ENCODE measurements around the gene RBM5. TPM values are rescaled to one million over a fixed set of nuclear protein-coding genes. Genes with fewer than 3 reads are reported as not detected.

The RBM5 gene
- polyA plus RNA-seq, 3 donors = 9.7 to 332 (median 18.5) TPM

- Histone ChIP-seq H4K20me1 (ENCODE audit: insufficient read depth, low read length) (no peaks in the 10 kb centered on the region), H2AFZ (ENCODE audit: insufficient read depth, low read depth, low read length, poor library complexity, severe bottlenecking) (no peak overlapping the region), H3K4me3 (replicated peaks in 1 of 3; ENCODE audit: low read depth in 2 of 3, low read length in 3 of 3) (no peak overlapping the region), H3K27ac (ENCODE audit: low read depth in 1 of 2, low read length in 2 of 2) (no peak overlapping the region), H3K36me3 (replicated peaks in 1 of 2; ENCODE audit: control insufficient read depth in 1 of 2, insufficient read depth in 2 of 2, low read length in 2 of 2) (no peaks in the 10 kb centered on the region), H3K9me3 (replicated peaks in 1 of 2; ENCODE audit: control insufficient read depth in 1 of 2, insufficient read depth in 1 of 2, low read length in 2 of 2) (no peaks in the 10 kb centered on the region), H3K4me2 (replicated peaks; ENCODE audit: extremely low read depth, low read length, poor library complexity, severe bottlenecking) (no peak overlapping the region), H3K4me1 (ENCODE audit: control insufficient read depth in 1 of 2, insufficient read depth in 2 of 2, low read length in 2 of 2) (peaks cover 7 to 8% of the 10 kb centered on the region in 2 donors), H3K79me2 (ENCODE audit: insufficient read depth, low read length) (no peaks in the 10 kb centered on the region), H3K27me3 (ENCODE audit: control insufficient read depth in 2 of 2, insufficient read depth in 2 of 2, low read length in 2 of 2) (no peaks in the 10 kb centered on the region), H3K9ac (ENCODE audit: insufficient read depth, low read length, poor library complexity, severe bottlenecking) (no peak overlapping the region)
- DNase-seq = no peak
- no peak for TF ChIP-seq CTCF (IDR thresholded peaks at IDR 0.05)
- Mint-ChIP-seq H3K27me3 (ENCODE audit: low read depth in 3 of 3) (peaks cover 2 to 8% (median 7%) of the 10 kb centered on the region in 3 donors), H3K9me3 (no peaks in the 10 kb centered on the region), H3K27ac (peak overlapping the region in 2 of 7 donors; percentile 12 to 26), H3K36me3 (no peaks in the 10 kb centered on the region), H3K4me3 (no peak overlapping the region), H3K4me1 (peaks cover 14% of the 10 kb centered on the region)
- 90% methylated on average over 9 of the region's 16 CpGs for WGBS (ENCODE audit: insufficient coverage)
- intact Hi-C loops (cut with micrococcal nuclease) = no loop called here
These were observed 78.5 kb downstream of the RBM5 start for GRCh38 chr3:50167069-50167840.

- Histone ChIP-seq H3K36me3 (replicated peaks in 1 of 2; ENCODE audit: control insufficient read depth in 1 of 2, insufficient read depth in 2 of 2, low read length in 2 of 2) (no peaks in the 10 kb centered on the region), H3K4me2 (replicated peaks; ENCODE audit: extremely low read depth, low read length, poor library complexity, severe bottlenecking) (no peak overlapping the region), H3K4me3 (replicated peaks in 1 of 3; ENCODE audit: low read depth in 2 of 3, low read length in 3 of 3) (no peak overlapping the region), H3K27ac (ENCODE audit: low read depth in 1 of 2, low read length in 2 of 2) (no peak overlapping the region), H3K79me2 (ENCODE audit: insufficient read depth, low read length) (no peaks in the 10 kb centered on the region), H3K4me1 (ENCODE audit: control insufficient read depth in 1 of 2, insufficient read depth in 2 of 2, low read length in 2 of 2) (peaks cover 7 to 8% of the 10 kb centered on the region in 2 donors), H3K9me3 (replicated peaks in 1 of 2; ENCODE audit: control insufficient read depth in 1 of 2, insufficient read depth in 1 of 2, low read length in 2 of 2) (no peaks in the 10 kb centered on the region), H4K20me1 (ENCODE audit: insufficient read depth, low read length) (no peaks in the 10 kb centered on the region), H3K27me3 (ENCODE audit: control insufficient read depth in 2 of 2, insufficient read depth in 2 of 2, low read length in 2 of 2) (no peaks in the 10 kb centered on the region), H3K9ac (ENCODE audit: insufficient read depth, low read length, poor library complexity, severe bottlenecking) (no peak overlapping the region), H2AFZ (ENCODE audit: insufficient read depth, low read depth, low read length, poor library complexity, severe bottlenecking) (no peak overlapping the region)
- no peak for DNase-seq
- Mint-ChIP-seq H3K27me3 (ENCODE audit: low read depth in 3 of 3) (peaks cover 2 to 7% (median 7%) of the 10 kb centered on the region in 3 donors), H3K4me1 (peaks cover 14% of the 10 kb centered on the region), H3K36me3 (no peaks in the 10 kb centered on the region), H3K9me3 (no peaks in the 10 kb centered on the region), H3K4me3 (no peak overlapping the region), H3K27ac (peak overlapping the region in 1 of 7 donors; percentile 12)
- TF ChIP-seq CTCF (IDR thresholded peaks at IDR 0.05) = no peak
- 97% methylated on average over 5 of the region's 7 CpGs for WGBS (ENCODE audit: insufficient coverage)
- intact Hi-C loops (cut with micrococcal nuclease) = no loop called here
These were observed 79.1 kb downstream of the RBM5 start for GRCh38 chr3:50167841-50168209.
